HUES48 (cell line): ENCODE measurements around the gene SLC22A1.

Experiments used
- H3K27ac ChIP-seq: one replicate; pipeline ENCODE4 v1.7.0; 2013; ENCODE audit warnings: low read depth, low read length, inconsistent platforms
- H3K27me3 ChIP-seq: 2 replicates; pipeline ENCODE4 v1.6.1; 2013; ENCODE audit warnings: mild to moderate bottlenecking, low read length; ENCODE audit not compliant: control insufficient read depth, insufficient read depth
- H3K36me3 ChIP-seq: 2 replicates; pipeline ENCODE4 v1.6.1; 2013; ENCODE audit warnings: low read length; ENCODE audit not compliant: control insufficient read depth, insufficient read depth
- H3K4me1 ChIP-seq: 2 replicates; pipeline ENCODE4 v1.6.1; 2013; ENCODE audit warnings: mild to moderate bottlenecking, low read length; ENCODE audit not compliant: control insufficient read depth, insufficient read depth
- H3K4me3 ChIP-seq: 2 replicates; pipeline ENCODE4 v1.5.1; 2013; ENCODE audit warnings: mild to moderate bottlenecking, low read depth, low read length
- H3K9ac ChIP-seq: 2 replicates; pipeline ENCODE4 v1.6.1; 2013; ENCODE audit warnings: mild to moderate bottlenecking, low read depth, low read length, moderate library complexity
- H3K9me3 ChIP-seq: 2 replicates; pipeline ENCODE4 v1.6.1; 2013; ENCODE audit warnings: low read length; ENCODE audit not compliant: control insufficient read depth, insufficient read depth

The SLC22A1 gene

DNA sequence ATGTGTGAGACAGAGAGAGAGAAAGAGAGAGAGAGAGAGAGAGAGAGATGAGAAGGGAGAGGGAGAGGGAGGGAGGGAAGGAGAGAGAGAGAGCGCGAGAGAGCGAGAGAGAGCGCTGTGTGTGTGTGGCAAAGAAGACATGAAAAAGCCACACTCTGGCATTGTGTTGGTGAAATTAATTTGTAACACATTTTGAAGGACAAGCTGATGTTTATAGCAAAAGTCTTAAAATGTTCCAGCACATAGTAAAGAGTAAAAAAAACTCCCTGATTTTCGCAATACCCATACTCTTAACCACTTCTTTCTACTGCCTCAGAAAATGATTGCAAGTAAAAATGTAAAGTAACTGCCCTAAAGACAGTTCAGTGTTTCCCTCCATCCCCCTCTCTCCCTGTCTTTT, 56.7 kb downstream of the SLC22A1 start:
- H3K27me3 ChIP-seq = no peaks in the 10 kb centered on the region
- no peaks in the 10 kb centered on the region for H3K36me3 ChIP-seq
- no peaks in the 10 kb centered on the region for H3K9me3 ChIP-seq
- no peak overlapping the region for H3K9ac ChIP-seq
- peaks cover 35% of the 10 kb centered on the region for H3K4me1 ChIP-seq
- H3K4me3 ChIP-seq = no peak overlapping the region
- H3K27ac ChIP-seq = no peak overlapping the region

DNA sequence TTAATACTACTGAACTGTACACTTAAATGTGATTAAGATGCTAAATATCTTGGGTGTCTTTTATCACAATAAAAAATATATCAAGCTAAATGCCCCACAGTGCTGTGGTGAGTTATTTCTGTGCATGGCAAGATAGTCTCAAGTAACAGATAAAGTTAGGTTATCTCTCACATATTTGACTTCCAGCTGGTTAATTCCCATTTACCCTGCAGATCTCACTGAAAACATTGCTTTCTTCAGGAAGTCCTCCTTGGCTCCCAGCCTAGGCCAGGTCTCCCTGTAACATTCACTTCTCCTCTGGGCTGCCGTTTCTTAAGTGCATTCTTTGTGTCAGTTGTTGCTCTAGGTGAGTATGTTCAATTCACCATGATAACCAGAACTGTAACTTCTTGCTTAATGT, 59.1 kb downstream of the SLC22A1 start:
- H3K27me3 ChIP-seq = no peaks in the 10 kb centered on the region
- no peak overlapping the region for H3K4me3 ChIP-seq
- H3K4me1 ChIP-seq = peaks cover 26% of the 10 kb centered on the region
- H3K9me3 ChIP-seq = no peaks in the 10 kb centered on the region
- no peak overlapping the region for H3K9ac ChIP-seq
- H3K36me3 ChIP-seq = no peaks in the 10 kb centered on the region
- no peak overlapping the region for H3K27ac ChIP-seq

DNA sequence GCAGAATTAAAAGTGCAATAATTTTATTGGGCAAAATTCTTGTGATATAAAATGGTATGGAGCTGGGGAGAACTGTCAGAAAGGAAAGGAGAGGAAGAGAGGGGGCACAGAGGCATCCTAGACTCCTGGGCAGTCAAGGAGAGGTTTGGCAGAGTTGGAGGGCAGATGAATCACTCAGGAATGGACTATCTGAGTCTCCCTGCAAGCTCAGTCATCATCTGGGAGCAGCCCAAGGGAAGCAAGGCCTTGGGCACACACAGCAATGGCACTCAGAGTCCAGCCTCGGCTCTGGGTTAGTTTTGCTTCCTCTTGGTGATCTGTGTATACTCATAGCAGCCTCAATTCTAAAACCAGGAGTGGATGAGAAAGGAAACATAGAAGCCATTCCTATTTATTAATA, 67.2 kb downstream of the SLC22A1 start:
- no peaks in the 10 kb centered on the region for H3K36me3 ChIP-seq
- H3K27ac ChIP-seq = no peak overlapping the region
- H3K27me3 ChIP-seq = no peaks in the 10 kb centered on the region
- H3K4me3 ChIP-seq = no peak overlapping the region
- H3K9me3 ChIP-seq = peaks cover 9% of the 10 kb centered on the region; the same call in 1 of the 2 replicates
- H3K4me1 ChIP-seq = no peaks in the 10 kb centered on the region
- H3K9ac ChIP-seq = no peak overlapping the region

DNA sequence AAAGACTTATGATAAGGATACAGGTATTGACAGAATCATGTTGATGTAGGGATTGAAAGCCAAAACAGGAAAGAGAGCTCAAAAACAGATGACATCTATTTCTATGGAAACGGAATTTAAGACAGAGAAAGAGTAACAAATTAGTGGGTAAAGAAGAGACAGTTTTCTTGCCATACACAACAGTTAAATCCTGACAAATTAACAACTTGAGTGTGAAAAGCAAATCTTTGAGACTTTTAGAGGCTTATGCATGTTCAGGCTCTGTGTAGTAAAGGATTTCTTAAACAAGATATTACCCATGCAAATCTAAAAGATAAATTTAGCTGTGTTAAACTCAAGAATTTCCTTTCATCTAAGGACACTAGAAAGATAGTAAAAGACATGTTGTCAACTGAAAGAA, 68.5 kb downstream of the SLC22A1 start:
- Histone ChIP-seq H3K27ac (no peak overlapping the region), H3K9me3 (peaks cover 15% of the 10 kb centered on the region; the same call in 1 of the 2 replicates), H3K4me1 (no peaks in the 10 kb centered on the region), H3K27me3 (no peaks in the 10 kb centered on the region), H3K36me3 (no peaks in the 10 kb centered on the region), H3K4me3 (no peak overlapping the region), H3K9ac (no peak overlapping the region)

DNA sequence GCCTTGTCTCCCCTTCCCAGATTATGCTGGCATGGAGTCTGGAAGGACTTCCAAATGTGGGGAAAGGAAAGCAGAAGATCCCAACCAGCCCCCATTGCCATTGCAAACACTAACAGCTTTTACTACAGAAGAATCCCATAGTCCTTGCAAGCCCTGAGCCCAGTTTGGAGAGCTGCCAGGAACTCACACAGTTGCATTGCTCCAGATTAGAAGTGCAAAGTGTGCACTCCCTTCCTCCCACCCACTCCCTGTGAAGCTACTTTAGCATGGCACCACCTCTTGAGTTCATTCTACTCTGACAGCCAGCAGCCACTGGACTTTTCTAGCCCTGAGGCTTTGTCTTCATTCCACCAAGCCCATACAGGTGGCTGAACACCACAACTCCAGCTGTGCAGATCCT, 69.4 kb downstream of the SLC22A1 start:
- peaks cover 15% of the 10 kb centered on the region; the same call in 1 of the 2 replicates for H3K9me3 ChIP-seq
- H3K27me3 ChIP-seq = no peaks in the 10 kb centered on the region
- no peak overlapping the region for H3K27ac ChIP-seq
- H3K36me3 ChIP-seq = no peaks in the 10 kb centered on the region
- no peaks in the 10 kb centered on the region for H3K4me1 ChIP-seq
- no peak overlapping the region for H3K9ac ChIP-seq
- no peak overlapping the region for H3K4me3 ChIP-seq

DNA sequence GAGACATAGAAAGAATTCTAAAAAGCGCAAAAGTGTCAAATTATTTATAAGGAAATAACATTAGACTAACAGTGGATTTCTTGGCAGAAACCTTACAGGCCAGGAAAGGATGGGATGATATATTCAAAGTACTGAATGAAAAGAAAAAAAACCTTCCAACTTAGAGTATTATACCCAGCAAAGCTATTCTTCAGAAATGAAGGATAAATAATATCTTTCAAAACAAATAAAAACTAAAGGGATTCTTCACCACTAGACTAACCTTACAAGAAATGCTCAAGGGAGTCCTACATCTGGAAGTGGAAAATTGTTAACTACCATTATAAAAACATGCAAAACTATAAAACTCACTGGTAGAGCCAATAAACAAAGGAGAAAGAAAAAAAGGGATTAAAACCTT, 71.2 kb downstream of the SLC22A1 start:
- H3K36me3 ChIP-seq = no peaks in the 10 kb centered on the region
- H3K9me3 ChIP-seq = peaks cover 15% of the 10 kb centered on the region; the same call in 1 of the 2 replicates
- H3K27ac ChIP-seq = no peak overlapping the region
- H3K4me1 ChIP-seq = no peaks in the 10 kb centered on the region
- H3K27me3 ChIP-seq = no peaks in the 10 kb centered on the region
- no peak overlapping the region for H3K9ac ChIP-seq
- H3K4me3 ChIP-seq = no peak overlapping the region

DNA sequence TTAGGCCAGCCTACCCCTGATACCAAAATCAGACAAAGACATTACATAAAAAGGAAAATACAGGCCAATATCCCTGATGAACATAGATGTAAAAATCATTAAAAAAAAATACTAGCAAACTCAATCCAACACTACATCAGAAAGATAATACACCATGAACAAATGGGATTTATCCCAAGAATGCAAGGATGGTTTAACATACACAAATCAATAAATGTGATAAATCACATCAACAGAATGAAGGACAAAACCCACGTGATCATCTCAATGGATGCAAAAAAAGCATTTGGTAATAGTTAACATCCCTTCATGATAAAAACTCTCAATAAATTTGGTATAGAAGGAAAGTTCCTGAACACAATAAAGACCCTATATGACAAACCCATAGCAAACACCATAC, 73.2 kb downstream of the SLC22A1 start:
- H3K27ac ChIP-seq = no peak overlapping the region
- H3K4me3 ChIP-seq = no peak overlapping the region
- no peak overlapping the region for H3K9ac ChIP-seq

DNA sequence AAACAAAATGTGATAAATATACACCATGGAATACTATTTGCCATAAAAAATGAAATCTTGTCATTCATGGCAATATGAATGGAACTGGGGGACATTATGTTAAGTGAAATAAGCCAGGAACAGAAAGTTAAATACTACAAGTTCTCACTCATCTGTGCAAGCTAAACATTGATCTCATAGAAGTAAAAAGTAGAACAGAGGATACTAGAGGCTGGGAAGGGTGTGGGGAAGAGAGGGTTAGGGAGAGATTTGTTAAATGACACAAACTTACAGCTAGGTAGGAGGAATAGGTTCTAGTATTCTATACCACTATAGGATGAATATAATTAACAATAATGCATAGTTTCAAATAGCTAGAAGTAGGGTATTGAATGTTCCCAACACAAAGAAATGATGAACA, 76.0 kb downstream of the SLC22A1 start:
- Histone ChIP-seq H3K4me3 (no peak overlapping the region), H3K9me3 (peaks cover 14% of the 10 kb centered on the region; the same call in 1 of the 2 replicates), H3K27ac (no peak overlapping the region), H3K9ac (no peak overlapping the region), H3K36me3 (no peaks in the 10 kb centered on the region), H3K27me3 (no peaks in the 10 kb centered on the region), H3K4me1 (no peaks in the 10 kb centered on the region)

More for the DNA sequence above, 73.2 kb downstream of the SLC22A1 start:
- Histone ChIP-seq H3K4me1 (no peaks in the 10 kb centered on the region), H3K36me3 (no peaks in the 10 kb centered on the region), H3K27me3 (no peaks in the 10 kb centered on the region), H3K9me3 (peaks cover 15% of the 10 kb centered on the region; the same call in 1 of the 2 replicates)

DNA sequence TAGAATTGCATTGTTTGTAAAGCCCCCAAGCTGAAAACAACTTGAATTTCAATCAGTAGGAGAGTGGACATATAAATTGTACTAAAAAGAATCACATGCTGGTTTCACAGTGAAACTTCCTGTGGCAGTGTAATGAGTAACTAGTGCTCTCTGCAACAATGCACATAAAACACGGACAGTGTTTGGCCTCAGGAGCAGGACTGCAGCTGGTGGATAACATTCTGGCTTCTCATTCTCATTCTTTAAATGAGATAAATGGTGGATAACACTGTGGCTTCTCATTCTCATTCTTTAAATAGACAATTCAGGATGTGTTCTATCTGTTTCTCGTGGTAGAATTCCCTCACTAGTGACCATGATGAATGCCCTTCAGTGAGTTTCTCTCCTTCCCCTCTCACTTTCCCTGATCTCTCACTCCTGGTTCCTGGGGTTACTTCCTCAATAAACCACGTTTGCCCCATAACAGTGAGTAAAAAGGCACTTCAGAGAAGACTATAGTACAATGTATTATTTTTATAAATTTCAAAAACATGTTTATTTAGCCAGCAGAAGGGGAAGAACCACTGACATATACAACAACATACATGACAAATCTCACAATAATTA, 77.1 kb downstream of the SLC22A1 start:
- Histone ChIP-seq H3K36me3 (no peaks in the 10 kb centered on the region), H3K9me3 (peaks cover 7% of the 10 kb centered on the region; the same call in 1 of the 2 replicates), H3K4me3 (no peak overlapping the region), H3K9ac (no peak overlapping the region), H3K4me1 (no peaks in the 10 kb centered on the region), H3K27ac (no peak overlapping the region), H3K27me3 (no peaks in the 10 kb centered on the region)

DNA sequence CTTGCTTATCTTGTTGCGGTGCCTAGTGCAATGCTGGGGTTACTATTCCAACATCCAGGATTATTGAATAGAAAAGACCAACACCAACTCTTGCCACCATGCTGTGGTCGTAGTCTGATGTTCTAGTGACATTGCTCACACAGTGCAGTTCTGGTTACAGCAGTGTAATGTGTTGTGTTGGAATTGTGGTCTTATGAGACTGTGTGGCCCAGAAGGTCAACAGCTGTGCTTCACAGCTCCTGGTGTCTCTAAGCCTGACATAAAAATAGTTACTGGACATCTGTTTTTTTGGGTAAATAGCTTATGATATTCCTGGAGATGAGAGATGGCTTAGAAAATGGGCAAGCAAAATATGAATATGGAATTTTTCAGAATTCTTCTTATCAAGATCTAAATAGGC, 79.4 kb downstream of the SLC22A1 start:
- H3K9me3 ChIP-seq = no peaks in the 10 kb centered on the region; the same call in 1 of the 2 replicates

DNA sequence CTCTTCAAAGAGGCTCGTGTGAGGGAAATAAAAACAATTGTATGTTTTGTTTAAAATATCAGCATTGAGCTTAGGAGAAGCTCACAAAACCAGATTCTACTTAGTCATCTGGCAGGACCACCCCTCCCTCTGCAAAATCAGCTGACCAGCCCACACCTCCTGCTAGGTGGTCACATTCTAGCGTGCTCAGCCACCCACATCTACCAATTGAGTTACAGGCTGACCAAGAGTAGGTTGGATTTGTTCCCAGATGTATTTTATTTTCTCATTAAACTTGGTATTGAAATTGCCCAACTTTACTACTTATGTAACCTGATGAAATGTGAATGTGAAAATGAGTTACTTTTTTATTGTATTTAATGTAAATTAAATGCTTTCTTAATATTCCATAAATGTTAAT, 80.8 kb downstream of the SLC22A1 start:
- H3K27ac ChIP-seq = no peak overlapping the region
- peaks cover 7% of the 10 kb centered on the region for H3K9me3 ChIP-seq
- no peak overlapping the region for H3K9ac ChIP-seq
- H3K36me3 ChIP-seq = no peaks in the 10 kb centered on the region
- no peaks in the 10 kb centered on the region for H3K4me1 ChIP-seq
- no peak overlapping the region for H3K4me3 ChIP-seq
- no peaks in the 10 kb centered on the region for H3K27me3 ChIP-seq

More for the DNA sequence above, 79.4 kb downstream of the SLC22A1 start:
- Histone ChIP-seq H3K27me3 (no peaks in the 10 kb centered on the region), H3K27ac (no peak overlapping the region), H3K4me3 (no peak overlapping the region), H3K36me3 (no peaks in the 10 kb centered on the region), H3K9ac (no peak overlapping the region), H3K4me1 (no peaks in the 10 kb centered on the region)
